ENCODE measurements around the gene VCL.

GRCh38 chr10:74151879-74152722 lies 154.2 kb downstream of the VCL start:
- TF ChIP-seq POLR2AphosphoS5 (IDR thresholded peaks at IDR 0.05; ENCODE audit: low read depth) (no peak), CTCF (IDR thresholded peaks at IDR 0.05; ENCODE audit: insufficient read depth, low read length) (no peak)

Measured in HL-60 (cell line).